A549 treated with dexamethasone at 1 μM for 4 hours (cell line): Measurements from ENCODE around the gene ZNHIT2. TPM values are rescaled to one million over a fixed set of nuclear protein-coding genes. Genes with fewer than 3 reads are reported as not detected.

ENCODE experiments used
- total RNA-seq: library from RNA; stranded (reverse); fragments of 200-300 nt; extraction: Qiagen RNA extraction; gene quantifications from 5 replicates; pipeline ENCODE4 v1.2.3, GENCODE V29; 2022

ZNHIT2 gene
- total RNA-seq = 11.1 to 19.9 TPM (median 19.4 TPM) in 5 replicates

GRCh38 chr11:65117206-65118096 is at the start of gene ZNHIT2:
Gene ZNHIT2 (minus strand): TSS chr11:65117701. CDS start chr11:65117653, 48 bp downstream.

GRCh38 chr11:65134240-65134951 is 16.9 kb upstream of the ZNHIT2 start, which contains the start of gene SYVN1:
Gene SYVN1 (minus strand): TSS chr11:65134519. CDS start chr11:65133601, 918 bp downstream.

GRCh38 chr11:65121865-65122696 is 4.6 kb upstream of the ZNHIT2 start, which contains the start of the genes FAU and MRPL49:
Gene FAU (minus strand): TSS chr11:65122134. CDS start chr11:65121813, 321 bp downstream.
Gene MRPL49 (plus strand): TSS chr11:65122321. CDS start chr11:65122347, 26 bp downstream.

GRCh38 chr11:65111744-65112545 is 5.6 kb downstream of the ZNHIT2 start, which contains the start of gene TM7SF2:
Gene TM7SF2 (plus strand): TSS chr11:65111872. CDS start chr11:65112016, 144 bp downstream.

GRCh38 chr11:65095974-65096806 is 21.3 kb downstream of the ZNHIT2 start, which contains the start of gene VPS51:
Gene VPS51 (plus strand): TSS chr11:65096214. CDS start chr11:65096251, 37 bp downstream.

GRCh38 chr11:65083834-65084597 is 33.5 kb downstream of the ZNHIT2 start, which contains the start of the genes CDCA5 and ZFPL1:
Gene CDCA5 (minus strand): TSS chr11:65084040. CDS start chr11:65083978, 62 bp downstream.
Gene ZFPL1 (plus strand): TSS chr11:65084222. CDS start chr11:65084699, 477 bp downstream.

Other genes with a start within 250 kb of the ZNHIT2 start
- 83.3 to 124 TPM (median 119 TPM) in 5 replicates for gene EHD1, start 239.1 kb downstream of the ZNHIT2 start, total RNA-seq
- 11.0 to 20.8 TPM (median 19.2 TPM) in 5 replicates for gene ATG2A, start 200.5 kb downstream of the ZNHIT2 start, total RNA-seq
- gene PPP2R5B, start 193.0 kb downstream of the ZNHIT2 start, total RNA-seq = 3.5 to 4.4 TPM (median 4.1 TPM) in 5 replicates
- not detected in 5 replicates for gene GPHA2, start 181.8 kb downstream of the ZNHIT2 start, total RNA-seq
- gene MAJIN, start 145.6 kb downstream of the ZNHIT2 start, total RNA-seq = not detected in 5 replicates
- 0.33 to 0.65 TPM (median 0.47 TPM) in 5 replicates for gene BATF2, start 120.7 kb downstream of the ZNHIT2 start, total RNA-seq
- 172 to 187 TPM (median 178 TPM) in 5 replicates for gene ARL2, start 103.5 kb downstream of the ZNHIT2 start, total RNA-seq
- 18.9 to 23.9 TPM (median 22.8 TPM) in 5 replicates for gene SNX15, start 90.3 kb downstream of the ZNHIT2 start, total RNA-seq
- gene SAC3D1, start 76.5 kb downstream of the ZNHIT2 start, total RNA-seq = 33.5 to 51.7 TPM (median 49.0 TPM) in 5 replicates
- 0.18 TPM in 1 of 5 replicates, not detected in the others for gene NAALADL1, start 59.1 kb downstream of the ZNHIT2 start, total RNA-seq
- 64.4 to 77.1 TPM (median 72.9 TPM) in 5 replicates for gene CDCA5, start 33.7 kb downstream of the ZNHIT2 start, total RNA-seq
- 33.7 to 38.4 TPM (median 36.4 TPM) in 5 replicates for gene ZFPL1, start 33.5 kb downstream of the ZNHIT2 start, total RNA-seq
- 55.8 to 61.2 TPM (median 60.5 TPM) in 5 replicates for gene VPS51, start 21.5 kb downstream of the ZNHIT2 start, total RNA-seq
- 4.6 to 8.6 TPM (median 5.9 TPM) in 5 replicates for gene TM7SF2, start 5.8 kb downstream of the ZNHIT2 start, total RNA-seq
- 854 to 960 TPM (median 861 TPM) in 5 replicates for gene FAU, start 4.4 kb upstream of the ZNHIT2 start, total RNA-seq
- 66.1 to 73.7 TPM (median 68.6 TPM) in 5 replicates for gene MRPL49, start 4.6 kb upstream of the ZNHIT2 start, total RNA-seq
- gene SYVN1, start 16.8 kb upstream of the ZNHIT2 start, total RNA-seq = 24.1 to 42.1 TPM (median 41.2 TPM) in 5 replicates
- gene SPDYC, start 52.5 kb upstream of the ZNHIT2 start, total RNA-seq = not detected in 5 replicates
- 85.0 to 136 TPM (median 126 TPM) in 5 replicates for gene CAPN1, start 64.2 kb upstream of the ZNHIT2 start, total RNA-seq
- 12.0 to 15.3 TPM (median 13.3 TPM) in 5 replicates for gene POLA2, start 144.3 kb upstream of the ZNHIT2 start, total RNA-seq
- 16.1 to 22.5 TPM (median 19.6 TPM) in 5 replicates for gene CDC42EP2, start 197.2 kb upstream of the ZNHIT2 start, total RNA-seq
- gene DPF2, start 216.2 kb upstream of the ZNHIT2 start, total RNA-seq = 38.8 to 42.8 TPM (median 42.2 TPM) in 5 replicates
- 0.80 to 1.2 TPM (median 1.0 TPM) in 5 replicates for gene TIGD3, start 237.1 kb upstream of the ZNHIT2 start, total RNA-seq